Esophagus squamous epithelium (tissue), 4 donors: ENCODE results near the gene POLD4.

Source experiments
- POLR2A ChIP-seq, 4 donors: fragments of 450-650 bp; IDR thresholded peaks; one replicate each; pipeline ENCODE4 v1.6.1; 2017; ENCODE audit warnings: antibody characterized with exemption in 4 of 4, mild to moderate bottlenecking in 4 of 4, moderate library complexity in 3 of 4
- TF ChIP-seq, protein P1 (sequence below), 6 experiments: fragments of 450-650 bp in 4 of 6; fragments of 200-600 bp in 2 of 6; sonication (generic) in 2 of 6; IDR thresholded peaks; one replicate each; pipeline ENCODE4 v1.5.1; 2016 to 2019; ENCODE audit warnings: antibody characterized with exemption in 6 of 6, mild to moderate bottlenecking in 4 of 6, moderate library complexity in 4 of 6

DNA sequence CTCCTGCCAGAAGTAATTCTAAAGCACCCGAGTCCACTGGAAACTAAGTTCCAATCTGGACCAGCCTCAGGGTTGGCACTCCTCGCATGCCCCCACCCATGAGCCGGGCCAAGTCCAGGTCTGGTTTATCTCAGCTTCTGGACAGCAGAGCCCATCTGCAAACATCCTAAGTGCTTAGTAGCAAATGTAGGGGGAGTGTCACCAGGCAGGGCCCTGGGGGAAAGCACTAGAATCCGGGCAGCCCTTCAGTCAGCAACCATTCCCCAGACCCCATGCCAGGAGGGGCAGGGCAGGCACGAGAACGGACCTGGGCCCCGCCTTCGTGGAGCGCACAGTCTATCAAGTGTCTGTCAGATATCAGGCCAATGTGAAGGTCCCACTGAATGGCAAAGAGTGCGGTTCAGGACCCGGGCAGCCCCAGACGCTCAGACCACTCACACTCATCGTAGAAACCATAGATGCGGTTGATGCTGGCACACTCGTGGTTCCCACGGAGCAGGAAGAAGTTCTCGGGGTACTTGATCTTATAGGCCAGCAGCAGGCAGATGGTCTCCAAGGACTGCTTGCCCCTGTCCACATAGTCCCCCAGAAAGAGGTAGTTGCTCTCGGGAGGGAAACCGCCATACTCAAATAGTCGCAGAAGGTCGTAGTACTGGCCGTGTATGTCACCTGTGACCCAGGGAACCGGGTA is 47.0 kb upstream of the POLD4 start:
- TF ChIP-seq, protein P1, sequence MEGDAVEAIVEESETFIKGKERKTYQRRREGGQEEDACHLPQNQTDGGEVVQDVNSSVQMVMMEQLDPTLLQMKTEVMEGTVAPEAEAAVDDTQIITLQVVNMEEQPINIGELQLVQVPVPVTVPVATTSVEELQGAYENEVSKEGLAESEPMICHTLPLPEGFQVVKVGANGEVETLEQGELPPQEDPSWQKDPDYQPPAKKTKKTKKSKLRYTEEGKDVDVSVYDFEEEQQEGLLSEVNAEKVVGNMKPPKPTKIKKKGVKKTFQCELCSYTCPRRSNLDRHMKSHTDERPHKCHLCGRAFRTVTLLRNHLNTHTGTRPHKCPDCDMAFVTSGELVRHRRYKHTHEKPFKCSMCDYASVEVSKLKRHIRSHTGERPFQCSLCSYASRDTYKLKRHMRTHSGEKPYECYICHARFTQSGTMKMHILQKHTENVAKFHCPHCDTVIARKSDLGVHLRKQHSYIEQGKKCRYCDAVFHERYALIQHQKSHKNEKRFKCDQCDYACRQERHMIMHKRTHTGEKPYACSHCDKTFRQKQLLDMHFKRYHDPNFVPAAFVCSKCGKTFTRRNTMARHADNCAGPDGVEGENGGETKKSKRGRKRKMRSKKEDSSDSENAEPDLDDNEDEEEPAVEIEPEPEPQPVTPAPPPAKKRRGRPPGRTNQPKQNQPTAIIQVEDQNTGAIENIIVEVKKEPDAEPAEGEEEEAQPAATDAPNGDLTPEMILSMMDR (IDR thresholded peaks at IDR 0.05): no peak
- no peak for TF ChIP-seq POLR2A (IDR thresholded peaks at IDR 0.05)
